Measurements from ENCODE around the gene NANP.
"Not testable (repeated sequence)": the region's sequence is repeated elsewhere in the genome, so short reads cannot be mapped to it uniquely, and the experiment has no call there.

Gene NANP, protein sequence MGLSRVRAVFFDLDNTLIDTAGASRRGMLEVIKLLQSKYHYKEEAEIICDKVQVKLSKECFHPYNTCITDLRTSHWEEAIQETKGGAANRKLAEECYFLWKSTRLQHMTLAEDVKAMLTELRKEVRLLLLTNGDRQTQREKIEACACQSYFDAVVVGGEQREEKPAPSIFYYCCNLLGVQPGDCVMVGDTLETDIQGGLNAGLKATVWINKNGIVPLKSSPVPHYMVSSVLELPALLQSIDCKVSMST

GRCh38 chr20:25623736-25624499 lies at the start of gene NANP:
Gene NANP, minus strand, starts transcription at chr20:25624014. Its CDS starts 66 bp downstream, at chr20:25623948.
- peak; percentile 98 for DNase-seq

- DNase-seq: no peak
Measured at GRCh38 chr20:25672659-25673235, 48.9 kb upstream of the NANP start.

DNA sequence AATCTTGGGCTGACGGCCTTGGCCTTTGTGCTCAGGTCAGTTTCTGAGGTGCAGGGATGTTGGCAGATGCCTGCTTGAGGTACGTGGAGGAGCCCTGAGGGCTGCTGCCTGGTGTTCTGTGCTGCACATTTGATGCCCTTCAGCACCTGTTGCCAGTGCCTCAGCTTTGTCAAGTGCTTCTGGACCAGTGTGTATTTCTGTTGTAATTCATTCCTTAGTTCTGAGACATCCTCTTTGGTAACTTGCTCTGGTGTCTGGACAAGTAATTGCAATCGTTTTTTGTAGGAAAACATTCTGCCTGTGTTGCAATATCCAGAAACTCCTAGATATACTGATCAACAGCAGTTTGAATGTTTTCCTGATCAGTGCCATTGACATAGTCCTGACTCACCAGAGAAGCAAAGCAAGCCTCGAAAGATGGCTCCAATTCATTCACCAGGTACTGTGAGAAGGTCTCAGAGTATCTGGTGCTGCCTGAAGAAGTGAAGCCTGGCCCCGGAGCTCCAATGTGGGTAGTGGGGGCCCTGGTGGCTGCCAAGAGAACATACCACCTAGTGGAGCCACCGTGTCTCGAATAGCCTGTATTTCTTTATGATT lies 46.1 kb upstream of the NANP start:
- DNase-seq: no peak

- DNase-seq: no peak
Measured at GRCh38 chr20:25668446-25668845, 44.6 kb upstream of the NANP start.

DNA sequence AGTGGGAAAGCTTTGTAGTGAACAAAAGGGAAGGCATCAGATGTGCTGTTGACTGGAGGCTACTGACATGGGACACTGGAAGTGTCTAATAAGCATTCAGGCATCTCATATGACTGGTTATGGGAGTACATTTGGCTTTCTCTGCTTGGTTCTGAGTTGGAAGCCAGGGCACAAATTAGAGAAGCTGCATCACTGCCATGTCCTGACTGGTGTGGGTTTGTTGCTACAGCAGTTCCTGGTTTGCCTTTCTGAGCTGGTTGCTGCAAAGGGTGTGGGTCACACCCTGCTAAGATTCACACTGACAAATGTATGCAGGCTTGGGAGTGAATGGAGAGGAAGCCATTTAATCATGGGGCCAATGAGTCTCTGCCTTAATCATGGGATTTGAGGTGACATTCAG lies 36.2 kb upstream of the NANP start:
- no peak for DNase-seq

- no peak for DNase-seq
Measured at GRCh38 chr20:25654487-25654886, 30.7 kb upstream of the NANP start.

DNA sequence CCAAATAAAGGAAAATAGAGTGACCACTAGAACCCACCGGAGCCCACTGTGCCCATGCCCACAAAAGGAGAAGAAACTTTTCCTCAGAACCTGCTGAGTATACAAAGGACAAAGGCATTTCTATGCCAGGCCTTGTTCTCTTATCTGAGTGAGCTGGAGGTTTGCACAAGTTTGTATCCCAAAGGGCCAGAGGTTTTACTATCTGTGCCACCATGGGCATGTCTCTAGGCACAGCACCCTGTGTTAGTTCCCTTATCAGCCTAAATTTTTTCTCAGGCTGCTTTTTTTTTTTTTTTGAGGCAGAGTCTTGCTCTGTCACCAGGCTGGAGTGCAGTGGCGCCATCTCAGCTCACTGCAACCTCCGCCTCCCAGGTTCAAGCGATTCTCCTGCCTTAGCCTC lies 29.1 kb upstream of the NANP start:
- not testable (repeated sequence) for DNase-seq

DNA sequence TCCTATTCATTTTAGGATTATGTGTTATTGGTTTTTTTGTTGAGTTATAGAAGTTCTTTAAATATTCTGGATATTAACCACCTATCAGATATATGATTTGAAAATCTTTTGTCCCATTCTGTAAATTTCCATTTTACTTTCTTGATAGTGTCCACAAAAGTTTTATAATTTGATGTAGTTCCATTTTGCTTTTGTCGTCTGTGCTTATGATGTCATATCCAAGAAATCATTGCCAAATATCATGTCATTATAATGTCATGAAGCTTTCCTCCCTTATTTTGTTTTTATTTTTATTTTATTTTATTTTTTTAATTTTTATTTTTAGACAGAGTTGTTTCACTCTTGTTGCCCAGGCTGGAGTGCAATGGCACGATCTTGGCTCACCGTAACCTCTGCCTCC lies 21.0 kb upstream of the NANP start:
- no peak for DNase-seq

- no peak for DNase-seq
Measured at GRCh38 chr20:25643716-25644115, 19.9 kb upstream of the NANP start.

GRCh38 chr20:25637247-25637646 lies 13.4 kb upstream of the NANP start:
- DNase-seq: peak; percentile 12

DNA sequence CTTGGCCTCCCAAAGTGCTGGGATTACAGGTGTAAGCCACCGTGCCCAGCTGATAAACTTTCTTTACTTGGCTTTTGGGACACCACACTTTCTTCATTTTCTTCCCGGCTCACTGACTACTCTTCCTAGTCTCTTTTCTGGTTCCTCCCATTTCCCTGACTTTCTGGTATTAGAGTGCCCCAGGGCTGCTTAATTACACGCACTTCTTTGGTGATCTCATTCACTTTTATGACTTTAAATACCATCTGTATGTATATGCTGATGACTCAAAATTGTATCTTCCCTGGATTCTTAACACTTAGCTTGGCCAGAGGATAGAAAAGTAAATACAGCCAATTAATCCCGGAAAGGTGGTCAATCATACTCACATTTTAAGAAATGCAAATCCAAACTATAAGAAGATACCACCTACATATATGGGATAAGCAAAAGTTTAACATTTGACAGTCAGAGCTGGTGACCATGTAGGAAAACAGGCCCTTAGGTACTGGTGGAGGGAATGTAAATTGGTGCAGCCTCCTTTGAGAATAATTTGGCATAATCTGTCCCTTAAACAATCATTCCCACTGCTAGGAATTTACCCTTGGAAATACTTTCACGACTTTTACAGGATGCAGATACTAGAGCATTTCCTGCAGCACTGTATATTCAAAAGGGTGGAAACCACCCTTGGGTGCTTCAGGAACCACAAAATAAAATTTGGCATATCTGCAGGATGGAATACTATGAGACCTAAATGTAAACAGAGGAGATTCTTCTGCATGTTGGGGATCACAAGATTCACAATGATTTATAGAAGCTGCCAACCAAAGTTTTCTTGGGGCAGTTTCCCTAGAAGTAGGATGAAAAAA lies 9.4 kb upstream of the NANP start:
- no peak for DNase-seq

GRCh38 chr20:25630615-25631014 lies 6.8 kb upstream of the NANP start:
- not testable (repeated sequence) for DNase-seq

DNA sequence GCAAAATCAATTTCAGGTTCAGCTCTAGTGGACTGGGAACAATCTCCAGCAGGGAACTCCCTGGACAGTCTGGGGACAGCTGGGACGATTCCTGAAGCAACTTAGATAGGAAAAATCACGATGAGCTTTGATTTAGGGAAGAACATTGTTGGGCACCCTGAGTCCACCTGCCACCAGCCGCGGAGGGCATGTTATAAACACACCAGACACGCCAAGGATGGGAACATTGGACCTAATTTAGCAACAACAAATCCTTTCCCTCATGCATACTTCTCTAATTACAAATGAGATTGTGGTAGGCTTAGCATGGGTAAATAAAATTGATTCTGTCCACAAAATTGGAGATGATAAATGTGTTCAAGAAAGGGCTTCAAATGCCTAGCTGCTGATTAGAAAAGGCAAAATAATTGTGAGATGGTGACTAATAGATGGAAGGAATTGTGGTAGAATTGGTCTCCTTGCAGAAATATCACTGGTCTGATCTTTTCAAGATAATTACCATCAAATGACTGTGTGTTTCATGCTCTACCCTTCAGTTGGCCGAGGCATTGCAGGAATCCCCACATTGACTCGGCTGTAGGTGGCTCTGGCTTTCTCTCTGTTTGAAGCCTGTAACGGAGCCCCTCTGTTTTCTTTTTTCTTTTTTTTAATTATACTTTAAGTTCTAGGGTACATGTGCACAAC lies 6.1 kb upstream of the NANP start:
- no peak for DNase-seq

DNA sequence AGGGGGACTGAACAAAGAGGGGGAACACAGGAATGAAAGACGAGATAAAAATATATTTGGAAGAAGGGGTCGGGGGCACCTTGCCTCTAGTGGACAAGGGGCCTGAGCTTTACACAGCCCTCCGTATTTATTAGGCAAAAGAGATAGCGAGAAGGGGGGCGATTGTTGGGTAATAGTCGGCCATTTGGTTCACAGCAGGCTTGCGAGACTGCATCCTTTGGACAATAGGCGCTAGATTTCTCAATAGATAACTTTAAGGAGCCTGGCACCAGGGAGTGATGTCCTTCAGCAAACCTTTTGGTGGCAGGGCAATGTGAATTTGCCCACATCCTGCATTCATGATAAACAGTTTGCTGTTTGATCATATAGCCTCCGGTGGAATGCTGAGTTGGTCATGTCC lies 3.0 kb upstream of the NANP start:
- DNase-seq: no peak

GRCh38 chr20:25624500-25624939 lies 706 bp upstream of the NANP start:
- DNase-seq: peak; percentile 74

DNA sequence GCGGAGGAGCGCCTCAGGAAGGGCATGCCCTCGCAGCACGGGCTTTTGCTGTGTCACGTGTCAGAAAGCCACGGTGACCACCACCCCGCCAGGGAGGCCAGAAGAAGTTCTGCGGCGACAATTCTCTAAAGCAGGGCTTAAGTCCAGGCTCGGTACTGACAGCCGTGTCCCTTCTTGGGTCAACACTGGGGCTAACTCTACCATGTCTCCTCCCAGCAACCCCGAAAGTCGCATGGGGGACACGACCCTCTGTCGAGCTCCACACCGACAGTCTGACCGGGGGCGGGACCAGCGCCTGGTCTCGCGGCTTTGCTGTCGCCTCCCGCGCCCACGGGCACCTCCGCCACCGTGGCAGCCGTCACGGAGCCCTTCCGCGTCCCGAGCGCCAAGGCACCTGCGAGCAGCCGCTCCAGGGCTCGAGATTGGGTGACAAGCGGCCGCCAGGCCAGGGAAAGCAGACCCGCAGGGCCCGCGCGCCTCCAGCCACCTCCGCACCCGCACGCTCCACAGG lies 534 bp downstream of the NANP start:
- peak; percentile 74 for DNase-seq

GRCh38 chr20:25622450-25623224 lies 1.2 kb downstream of the NANP start:
- no peak for DNase-seq

GRCh38 chr20:25622049-25622448 lies 1.8 kb downstream of the NANP start:
- no peak for DNase-seq

DNA sequence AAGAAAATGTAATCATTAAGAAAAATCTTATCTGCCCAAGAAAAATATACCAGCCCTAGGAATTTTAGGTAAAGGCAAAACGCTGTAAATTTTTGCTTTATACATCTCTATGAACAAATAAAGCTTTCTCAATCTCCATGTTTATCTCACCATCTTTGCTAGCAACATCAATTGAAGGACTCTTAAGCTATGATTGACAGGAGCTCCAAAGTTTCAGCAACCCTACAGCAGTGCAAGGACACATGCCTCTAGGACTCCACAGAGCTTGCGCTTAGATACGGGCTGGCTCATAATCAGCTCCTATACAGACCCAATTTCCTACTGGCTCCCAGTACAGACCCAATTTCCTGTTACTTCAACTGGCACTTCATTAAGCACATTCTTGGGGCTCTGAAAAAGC lies 4.3 kb downstream of the NANP start:
- no peak for DNase-seq

- no peak for DNase-seq
Measured at GRCh38 chr20:25608774-25609173, 15.0 kb downstream of the NANP start.

DNA sequence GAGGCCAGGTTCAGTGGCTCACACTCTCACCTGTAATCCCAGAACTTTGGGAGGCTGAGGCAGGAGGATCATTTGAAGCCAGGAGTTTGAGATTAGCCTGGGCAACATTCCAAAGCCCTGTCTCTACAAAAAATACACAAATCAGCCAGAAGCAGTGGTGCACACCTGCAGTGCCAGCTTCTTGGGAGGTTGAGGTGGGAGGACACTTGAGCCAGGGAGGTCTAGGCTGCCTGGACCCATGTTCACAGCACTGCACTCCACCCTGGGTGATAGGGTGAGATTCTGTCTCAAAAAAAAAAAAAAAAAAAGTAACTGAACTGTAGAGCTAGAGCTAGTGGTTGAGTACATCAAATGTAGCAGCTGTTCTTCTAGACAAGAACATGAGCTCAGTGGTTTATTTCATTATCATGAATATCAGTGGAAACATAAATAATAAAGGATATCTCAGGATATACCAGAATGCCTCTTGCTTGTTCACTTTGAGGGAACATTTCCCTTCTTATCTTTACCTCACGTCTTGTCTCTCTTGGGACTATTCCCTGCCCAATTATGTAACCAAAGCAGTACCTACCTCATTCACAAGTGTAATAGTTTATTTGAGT lies 17.6 kb downstream of the NANP start:
- peak; percentile 26 for DNase-seq

All from OCI-M1 (cell line).